Measurements from ENCODE around the gene MSMP. TPM values are rescaled to one million over a fixed set of nuclear protein-coding genes. Genes with fewer than 3 reads are reported as not detected.

MSMP gene
- total RNA-seq, 1 donor from 2014 or later = not detected

DNA sequence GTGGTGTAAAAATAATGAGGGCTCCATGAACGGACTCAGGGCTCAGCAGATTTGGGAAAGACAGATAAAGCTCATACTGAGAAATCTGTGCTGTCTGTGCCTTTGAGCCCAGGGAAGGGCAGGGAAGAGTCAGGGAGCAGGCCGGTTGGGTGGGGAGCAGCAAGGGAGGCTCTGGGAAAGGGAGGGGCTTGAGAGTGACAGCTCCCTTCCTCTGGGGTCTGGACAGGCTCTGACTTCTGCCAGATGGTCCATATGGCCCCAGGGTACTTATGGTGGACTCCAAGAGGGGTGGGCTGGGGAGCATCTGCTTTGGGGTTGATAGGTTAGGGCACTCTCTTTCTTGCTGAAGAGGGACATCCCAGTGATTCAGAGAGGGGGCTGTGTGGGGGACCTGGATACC lies 39.4 kb upstream of the MSMP start:
- Histone ChIP-seq H3K36me3 (no peaks in the 10 kb centered on the region), H3K4me1 (peaks cover 8% of the 10 kb centered on the region), H3K9me3 (ENCODE audit: low read depth) (no peaks in the 10 kb centered on the region), H3K27me3 (no peaks in the 10 kb centered on the region), H2AFZ (replicated peaks) (no peak overlapping the region), H3K4me3 (no peak overlapping the region), H3F3A (ENCODE audit: low read depth) (peaks cover 6% of the 10 kb centered on the region), H3K4me2 (no peak overlapping the region), H3K9ac (no peak overlapping the region), H3K27ac (no peak overlapping the region), H3K79me2 (ENCODE audit: low read depth) (no peaks in the 10 kb centered on the region), H4K20me1 (ENCODE audit: low read depth) (no peaks in the 10 kb centered on the region)
- no peaks in the 10 kb centered on the region for H3K36me3 Mint-ChIP-seq
- H3K4me3 Mint-ChIP-seq = peak overlapping the region; percentile 47
- H3K27ac Mint-ChIP-seq = no peak overlapping the region
- no peak for DNase-seq (ENCODE audit: low spot score)
- TF ChIP-seq, protein P1, sequence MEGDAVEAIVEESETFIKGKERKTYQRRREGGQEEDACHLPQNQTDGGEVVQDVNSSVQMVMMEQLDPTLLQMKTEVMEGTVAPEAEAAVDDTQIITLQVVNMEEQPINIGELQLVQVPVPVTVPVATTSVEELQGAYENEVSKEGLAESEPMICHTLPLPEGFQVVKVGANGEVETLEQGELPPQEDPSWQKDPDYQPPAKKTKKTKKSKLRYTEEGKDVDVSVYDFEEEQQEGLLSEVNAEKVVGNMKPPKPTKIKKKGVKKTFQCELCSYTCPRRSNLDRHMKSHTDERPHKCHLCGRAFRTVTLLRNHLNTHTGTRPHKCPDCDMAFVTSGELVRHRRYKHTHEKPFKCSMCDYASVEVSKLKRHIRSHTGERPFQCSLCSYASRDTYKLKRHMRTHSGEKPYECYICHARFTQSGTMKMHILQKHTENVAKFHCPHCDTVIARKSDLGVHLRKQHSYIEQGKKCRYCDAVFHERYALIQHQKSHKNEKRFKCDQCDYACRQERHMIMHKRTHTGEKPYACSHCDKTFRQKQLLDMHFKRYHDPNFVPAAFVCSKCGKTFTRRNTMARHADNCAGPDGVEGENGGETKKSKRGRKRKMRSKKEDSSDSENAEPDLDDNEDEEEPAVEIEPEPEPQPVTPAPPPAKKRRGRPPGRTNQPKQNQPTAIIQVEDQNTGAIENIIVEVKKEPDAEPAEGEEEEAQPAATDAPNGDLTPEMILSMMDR (IDR thresholded peaks at IDR 0.05) = no peak
- TF ChIP-seq EZH2 (IDR thresholded peaks at IDR 0.05) (no peak), EZH2phosphoT487 (IDR thresholded peaks at IDR 0.05) (no peak)
- H3K9me3 Mint-ChIP-seq = no peaks in the 10 kb centered on the region
- peaks cover 6% of the 10 kb centered on the region for H3K27me3 Mint-ChIP-seq (ENCODE audit: insufficient read depth, low read depth)
- peaks cover 21% of the 10 kb centered on the region for H3K4me1 Mint-ChIP-seq

DNA sequence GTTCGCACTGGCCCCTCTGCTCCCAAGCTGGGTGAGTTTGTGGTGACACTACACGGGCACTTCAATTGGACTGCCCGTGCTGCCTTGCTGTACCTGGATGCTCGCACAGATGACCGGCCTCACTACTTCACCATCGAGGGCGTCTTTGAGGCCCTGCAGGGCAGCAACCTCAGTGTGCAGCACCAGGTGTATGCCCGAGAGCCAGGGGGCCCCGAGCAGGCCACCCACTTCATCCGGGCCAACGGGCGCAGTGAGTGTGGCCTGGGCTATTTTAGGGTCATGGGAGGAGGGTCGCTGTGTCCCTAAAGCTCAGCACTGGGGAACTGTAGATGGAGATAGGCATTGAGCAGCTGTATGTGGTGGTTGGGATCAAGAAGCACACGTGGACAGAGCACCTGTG lies 38.8 kb upstream of the MSMP start:
- Mint-ChIP-seq H3K36me3 (no peaks in the 10 kb centered on the region), H3K27ac (no peak overlapping the region), H3K4me1 (peaks cover 21% of the 10 kb centered on the region), H3K27me3 (ENCODE audit: insufficient read depth, low read depth) (peaks cover 6% of the 10 kb centered on the region), H3K4me3 (peak overlapping the region; percentile 72), H3K9me3 (no peaks in the 10 kb centered on the region)
- H3F3A ChIP-seq (ENCODE audit: low read depth) = peaks cover 6% of the 10 kb centered on the region
- H3K4me1 ChIP-seq = peaks cover 8% of the 10 kb centered on the region
- no peaks in the 10 kb centered on the region for H3K9me3 ChIP-seq (ENCODE audit: low read depth)
- no peak for DNase-seq (ENCODE audit: low spot score)
- TF ChIP-seq EZH2phosphoT487 (IDR thresholded peaks at IDR 0.05) (no peak), EZH2 (IDR thresholded peaks at IDR 0.05) (no peak)
- TF ChIP-seq, protein P1 (IDR thresholded peaks at IDR 0.05) = no peak
- H3K79me2 ChIP-seq (ENCODE audit: low read depth) = no peaks in the 10 kb centered on the region
- H3K4me3 ChIP-seq = no peak overlapping the region
- no peaks in the 10 kb centered on the region for H4K20me1 ChIP-seq (ENCODE audit: low read depth)
- no peak overlapping the region for H3K9ac ChIP-seq
- no peak overlapping the region for H3K27ac ChIP-seq
- no peak overlapping the region for H2AFZ ChIP-seq (replicated peaks)
- H3K4me2 ChIP-seq = no peak overlapping the region
- H3K27me3 ChIP-seq = no peaks in the 10 kb centered on the region
- H3K36me3 ChIP-seq = no peaks in the 10 kb centered on the region

DNA sequence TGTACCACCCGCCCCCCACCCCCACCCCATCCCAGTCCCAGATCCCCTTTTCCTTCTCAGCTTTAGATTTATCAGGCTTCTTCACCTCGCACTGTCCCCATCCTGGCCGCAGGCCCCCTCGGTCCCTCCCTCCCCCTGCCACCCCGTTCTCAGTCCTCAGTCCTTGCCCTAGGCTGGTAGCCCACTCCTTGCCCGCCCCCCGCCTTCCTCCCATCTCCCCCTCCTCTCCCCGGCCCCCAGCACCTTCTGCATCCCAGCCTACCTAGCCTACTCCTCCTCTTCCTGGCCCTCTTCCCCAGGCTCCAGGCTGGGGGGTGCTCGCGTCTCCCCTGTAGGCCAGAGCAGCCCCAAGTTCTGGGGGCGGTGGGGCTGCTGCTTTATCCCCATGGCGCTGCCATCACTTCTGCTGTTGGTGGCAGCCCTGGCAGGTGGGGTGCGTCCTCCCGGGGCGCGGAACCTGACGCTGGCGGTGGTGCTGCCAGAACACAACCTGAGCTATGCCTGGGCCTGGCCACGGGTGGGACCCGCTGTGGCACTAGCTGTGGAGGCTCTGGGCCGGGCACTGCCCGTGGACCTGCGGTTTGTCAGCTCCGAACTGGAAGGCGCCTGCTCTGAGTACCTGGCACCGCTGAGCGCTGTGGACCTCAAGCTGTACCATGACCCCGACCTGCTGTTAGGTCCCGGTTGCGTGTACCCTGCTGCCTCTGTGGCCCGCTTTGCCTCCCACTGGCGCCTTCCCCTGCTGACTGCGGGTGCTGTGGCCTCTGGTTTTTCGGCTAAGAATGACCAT lies 38.1 kb upstream of the MSMP start:
- Mint-ChIP-seq H3K9me3 (no peaks in the 10 kb centered on the region), H3K36me3 (no peaks in the 10 kb centered on the region), H3K4me1 (peaks cover 20% of the 10 kb centered on the region), H3K4me3 (peak overlapping the region; percentile 72), H3K27ac (no peak overlapping the region), H3K27me3 (ENCODE audit: insufficient read depth, low read depth) (peaks cover 6% of the 10 kb centered on the region)
- no peaks in the 10 kb centered on the region for H3K79me2 ChIP-seq (ENCODE audit: low read depth)
- no peaks in the 10 kb centered on the region for H3K9me3 ChIP-seq (ENCODE audit: low read depth)
- no peak for DNase-seq (ENCODE audit: low spot score)
- H3F3A ChIP-seq (ENCODE audit: low read depth) = peaks cover 6% of the 10 kb centered on the region
- H2AFZ ChIP-seq (replicated peaks) = no peak overlapping the region
- no peak overlapping the region for H3K9ac ChIP-seq
- no peaks in the 10 kb centered on the region for H3K27me3 ChIP-seq
- peak overlapping the region; percentile 51 for H3K4me3 ChIP-seq
- no peak overlapping the region for H3K27ac ChIP-seq
- no peaks in the 10 kb centered on the region for H3K36me3 ChIP-seq
- H3K4me2 ChIP-seq = peak overlapping the region; percentile 86
- H3K4me1 ChIP-seq = peaks cover 8% of the 10 kb centered on the region
- no peaks in the 10 kb centered on the region for H4K20me1 ChIP-seq (ENCODE audit: low read depth)
- TF ChIP-seq EZH2phosphoT487 (IDR thresholded peaks at IDR 0.05) = no peak
- TF ChIP-seq, protein P1 (IDR thresholded peaks at IDR 0.05) = no peak
- TF ChIP-seq EZH2 (IDR thresholded peaks at IDR 0.05) = no peak

Measured in neural progenitor cell (in vitro differentiated cells).